HG03432 (cell line): ENCODE measurements around the gene ALAD.
"Not testable (repeated sequence)": the region's sequence is repeated elsewhere in the genome, so short reads cannot be mapped to it uniquely, and the experiment has no call there.

ENCODE experiments used
- ATAC-seq: cut with Tn5 transposase; IDR thresholded peaks from one replicate; pipeline ENCODE4 v1.9.1; 2021; ENCODE audit warnings: mild to moderate bottlenecking, moderate library complexity; ENCODE audit not compliant: unreplicated experiment

ALAD gene

GRCh38 chr9:113375057-113376023 lies 25.7 kb downstream of the ALAD start:
- ATAC-seq = no peak

GRCh38 chr9:113373676-113374392 lies 27.2 kb downstream of the ALAD start:
- no peak for ATAC-seq

GRCh38 chr9:113373256-113373655 lies 27.8 kb downstream of the ALAD start:
- no peak for ATAC-seq

- no peak for ATAC-seq
Measured at GRCh38 chr9:113372059-113372458, 29.0 kb downstream of the ALAD start.

- no peak for ATAC-seq
Measured at GRCh38 chr9:113370806-113371325, 30.2 kb downstream of the ALAD start.

- no peak for ATAC-seq
Measured at GRCh38 chr9:113369855-113370140, 31.3 kb downstream of the ALAD start.

- ATAC-seq = no peak
Measured at GRCh38 chr9:113368982-113369854, 31.9 kb downstream of the ALAD start.

GRCh38 chr9:113368348-113368981 lies 32.6 kb downstream of the ALAD start:
- no peak for ATAC-seq

GRCh38 chr9:113365652-113366051 lies 35.4 kb downstream of the ALAD start:
- ATAC-seq = not testable (repeated sequence)

- ATAC-seq = no peak
Measured at GRCh38 chr9:113364951-113365350, 36.1 kb downstream of the ALAD start.

GRCh38 chr9:113363336-113363735 lies 37.7 kb downstream of the ALAD start:
- no peak for ATAC-seq

- no peak for ATAC-seq
Measured at GRCh38 chr9:113361304-113362018, 39.6 kb downstream of the ALAD start.

- ATAC-seq = no peak
Measured at GRCh38 chr9:113360242-113360842, 40.7 kb downstream of the ALAD start.

- ATAC-seq = no peak
Measured at GRCh38 chr9:113359385-113359784, 41.7 kb downstream of the ALAD start.

- ATAC-seq = no peak
Measured at GRCh38 chr9:113356686-113357292, 44.3 kb downstream of the ALAD start.

GRCh38 chr9:113355040-113355596 lies 46.0 kb downstream of the ALAD start:
- no peak for ATAC-seq

- ATAC-seq = no peak
Measured at GRCh38 chr9:113352411-113352810, 48.7 kb downstream of the ALAD start.

GRCh38 chr9:113352006-113352405 lies 49.1 kb downstream of the ALAD start:
- ATAC-seq = no peak

- peak; percentile 27 for ATAC-seq
Measured at GRCh38 chr9:113350937-113351336, 50.1 kb downstream of the ALAD start.
